IPS-18a (cell line): Measurements from ENCODE around the gene R3HDM4.
A peak's percentile ranks its signal among the peaks of the same experiment; 100 is the strongest.

Source experiments
- H3K27ac ChIP-seq: one replicate; pipeline ENCODE4 v1.5.1; 2013; ENCODE audit warnings: low read length
- H3K27me3 ChIP-seq: one replicate; pipeline ENCODE4 v1.6.1; 2013; ENCODE audit warnings: mild to moderate bottlenecking, low read length; ENCODE audit not compliant: control insufficient read depth, insufficient read depth
- H3K36me3 ChIP-seq: one replicate; pipeline ENCODE4 v1.6.1; 2013; ENCODE audit warnings: low read depth, low read length; ENCODE audit not compliant: control insufficient read depth
- H3K4me1 ChIP-seq: one replicate; pipeline ENCODE4 v1.6.1; 2013; ENCODE audit warnings: low read depth, low read length; ENCODE audit not compliant: control insufficient read depth
- H3K4me3 ChIP-seq: one replicate; pipeline ENCODE4 v1.5.1; 2013; ENCODE audit warnings: low read length
- H3K9ac ChIP-seq: one replicate; pipeline ENCODE4 v1.6.1; 2013; ENCODE audit warnings: mild to moderate bottlenecking, low read length, moderate library complexity
- H3K9me3 ChIP-seq: one replicate; pipeline ENCODE4 v1.6.1; 2013; ENCODE audit warnings: low read depth, low read length; ENCODE audit not compliant: control insufficient read depth

R3HDM4 gene

DNA sequence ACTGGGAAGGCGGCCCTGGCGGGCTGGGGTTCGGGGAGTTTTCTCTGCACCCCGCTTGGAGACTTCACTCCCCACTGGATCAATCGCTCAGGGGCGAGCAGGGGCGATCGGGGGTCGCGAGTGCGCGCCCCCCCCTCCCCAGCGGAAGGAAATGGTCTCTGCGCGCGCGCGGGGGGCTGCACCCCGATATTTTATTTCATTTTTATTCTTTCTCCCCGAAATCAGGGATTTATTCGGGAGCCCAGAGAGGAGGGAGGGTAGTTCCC lies 13.2 kb upstream of the R3HDM4 start:
- Histone ChIP-seq H3K27me3 (peaks cover 22% of the 10 kb centered on the region), H3K9ac (peak overlapping the region; percentile 71), H3K9me3 (no peaks in the 10 kb centered on the region), H3K4me3 (peak overlapping the region; percentile 74), H3K4me1 (peaks cover 4% of the 10 kb centered on the region), H3K27ac (no peak overlapping the region), H3K36me3 (peaks cover 5% of the 10 kb centered on the region)

DNA sequence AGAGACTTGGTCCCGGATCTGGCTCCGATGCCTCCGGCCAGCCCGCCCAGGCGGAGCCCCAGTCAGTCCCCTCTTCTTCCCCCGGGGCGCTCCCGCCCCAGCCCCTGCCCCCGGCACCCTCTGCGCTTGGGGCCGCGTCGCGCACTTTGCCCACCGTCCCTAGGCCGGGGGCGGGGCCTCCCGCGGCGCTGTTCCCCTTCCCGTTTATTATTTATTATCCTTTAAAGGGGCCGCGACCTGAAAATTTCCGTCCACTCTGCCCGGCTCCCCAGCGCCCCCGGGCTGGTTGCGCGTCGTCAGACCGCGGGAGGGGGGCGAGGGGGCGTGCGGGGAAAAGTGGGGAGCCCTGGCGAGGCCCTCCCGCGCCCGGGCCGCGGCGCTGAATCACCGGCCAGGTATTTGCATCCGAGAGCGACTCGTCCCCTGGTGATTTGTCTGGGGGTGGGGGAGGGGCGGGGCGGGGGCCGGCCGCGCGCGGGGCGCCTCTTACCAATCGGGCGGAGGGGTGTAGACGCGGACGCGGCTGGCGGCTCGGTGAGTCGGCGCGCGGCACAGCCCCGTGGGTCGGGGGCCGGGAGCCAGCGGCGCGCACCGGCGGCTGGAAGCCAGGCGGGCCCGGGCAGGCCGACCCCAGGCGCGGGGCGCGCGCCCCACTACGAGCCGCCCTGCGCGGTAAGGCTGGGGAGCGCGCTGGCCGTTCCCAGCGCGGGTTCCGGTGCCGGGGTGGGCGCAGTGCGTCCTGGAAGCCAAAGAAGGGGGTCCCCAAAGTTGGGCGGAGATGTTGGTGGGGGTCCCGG lies 12.7 kb upstream of the R3HDM4 start, which contains the start of gene ARID3A:
Gene ARID3A, plus strand, starts transcription at position 510 of the 797 bp plus-strand sequence. CDS start 3,494 bp downstream, outside the sequence.
- Histone ChIP-seq H3K27ac (no peak within 1 kb of the TSS), H3K36me3 (peaks cover 5% of the 10 kb centered on the region), H3K4me3 (peak within 1 kb of the TSS; percentile 74), H3K27me3 (peaks cover 27% of the 10 kb centered on the region), H3K9me3 (no peaks in the 10 kb centered on the region), H3K9ac (peak within 1 kb of the TSS; percentile 71), H3K4me1 (peaks cover 4% of the 10 kb centered on the region)

DNA sequence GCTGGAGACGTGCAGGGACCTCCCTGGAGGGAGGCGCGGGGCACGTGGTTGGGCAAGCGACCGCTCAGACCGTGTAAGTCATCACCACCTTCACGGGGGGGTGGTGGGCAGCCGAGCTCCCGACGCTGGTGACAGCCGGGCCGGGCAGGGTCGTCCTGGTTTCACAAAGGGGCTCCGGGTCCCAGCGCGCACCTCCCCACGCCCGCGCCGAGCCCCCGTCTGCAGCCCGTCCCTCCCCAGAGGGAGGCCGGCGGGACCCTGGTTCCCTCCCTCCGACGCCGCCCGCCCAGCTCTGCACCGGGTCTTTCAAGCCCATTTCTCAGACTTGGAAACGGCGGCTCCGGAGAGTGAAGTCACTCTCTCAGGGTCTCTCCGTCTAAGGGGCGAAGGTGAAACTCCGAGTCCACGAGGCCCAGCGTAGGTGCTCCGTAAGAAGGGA lies 12.1 kb upstream of the R3HDM4 start:
- Histone ChIP-seq H3K9me3 (no peaks in the 10 kb centered on the region), H3K27ac (no peak overlapping the region), H3K4me3 (peak overlapping the region; percentile 74), H3K9ac (peak overlapping the region; percentile 42), H3K27me3 (peaks cover 33% of the 10 kb centered on the region), H3K36me3 (peaks cover 4% of the 10 kb centered on the region), H3K4me1 (peaks cover 4% of the 10 kb centered on the region)

DNA sequence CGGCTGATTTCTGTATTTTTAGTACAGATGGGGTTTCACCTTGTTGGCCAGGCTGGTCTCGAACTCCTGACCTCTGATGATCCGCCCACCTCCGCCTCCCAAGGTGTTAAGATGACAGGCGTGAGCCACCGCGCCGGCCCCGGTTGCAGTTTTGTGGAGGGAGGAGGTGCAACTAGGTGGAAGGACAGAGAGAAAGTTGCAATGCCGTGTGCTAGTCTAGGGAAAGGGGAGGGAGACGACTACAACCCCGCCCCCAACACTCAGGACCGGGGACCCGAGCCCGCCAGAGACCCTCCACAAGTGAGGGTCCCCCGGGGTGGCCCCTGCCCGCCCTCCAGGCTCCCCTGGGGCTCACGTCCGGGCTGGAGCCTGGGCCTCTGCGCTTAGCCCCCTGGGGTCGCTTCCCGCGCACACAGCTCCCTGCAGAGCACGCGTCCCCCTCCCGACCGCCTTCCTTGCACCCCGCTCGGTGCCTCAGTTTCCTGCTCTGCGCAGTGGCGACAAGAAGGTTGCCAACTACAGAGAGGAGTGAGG lies 11.6 kb upstream of the R3HDM4 start:
- Histone ChIP-seq H3K36me3 (no peaks in the 10 kb centered on the region), H3K4me1 (peaks cover 4% of the 10 kb centered on the region), H3K27me3 (peaks cover 38% of the 10 kb centered on the region), H3K9ac (peak overlapping the region; percentile 42), H3K4me3 (peak overlapping the region; percentile 74), H3K27ac (no peak overlapping the region), H3K9me3 (no peaks in the 10 kb centered on the region)

DNA sequence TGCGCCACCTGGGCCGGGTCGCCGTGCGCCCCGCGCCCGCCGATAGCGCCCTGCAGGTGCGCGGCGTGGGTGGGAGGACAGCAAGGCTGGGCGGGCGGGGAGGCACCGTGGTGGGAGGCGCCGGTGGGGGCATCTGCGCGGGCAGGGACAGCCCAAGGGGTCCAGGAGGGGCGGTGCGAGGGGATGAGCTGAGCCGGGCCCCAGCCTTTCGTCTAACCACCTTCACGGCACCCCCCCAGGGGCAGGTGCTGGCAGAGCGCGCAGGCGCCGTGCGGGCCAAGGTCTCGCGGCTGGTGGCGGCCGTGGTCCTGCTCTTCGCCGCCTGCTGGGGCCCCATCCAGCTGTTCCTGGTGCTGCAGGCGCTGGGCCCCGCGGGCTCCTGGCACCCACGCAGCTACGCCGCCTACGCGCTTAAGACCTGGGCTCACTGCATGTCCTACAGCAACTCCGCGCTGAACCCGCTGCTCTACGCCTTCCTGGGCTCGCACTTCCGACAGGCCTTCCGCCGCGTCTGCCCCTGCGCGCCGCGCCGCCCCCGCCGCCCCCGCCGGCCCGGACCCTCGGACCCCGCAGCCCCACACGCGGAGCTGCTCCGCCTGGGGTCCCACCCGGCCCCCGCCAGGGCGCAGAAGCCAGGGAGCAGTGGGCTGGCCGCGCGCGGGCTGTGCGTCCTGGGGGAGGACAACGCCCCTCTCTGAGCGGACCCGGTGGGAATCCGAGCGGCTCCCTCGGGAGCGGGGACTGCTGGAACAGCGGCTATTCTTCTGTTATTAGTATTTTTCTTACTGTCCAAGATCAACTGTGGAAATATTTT lies 7.2 kb upstream of the R3HDM4 start:
- Histone ChIP-seq H3K4me1 (no peaks in the 10 kb centered on the region), H3K27me3 (peaks cover 78% of the 10 kb centered on the region), H3K9me3 (no peaks in the 10 kb centered on the region), H3K4me3 (peak overlapping the region; percentile 9), H3K9ac (no peak overlapping the region), H3K27ac (no peak overlapping the region), H3K36me3 (no peaks in the 10 kb centered on the region)

DNA sequence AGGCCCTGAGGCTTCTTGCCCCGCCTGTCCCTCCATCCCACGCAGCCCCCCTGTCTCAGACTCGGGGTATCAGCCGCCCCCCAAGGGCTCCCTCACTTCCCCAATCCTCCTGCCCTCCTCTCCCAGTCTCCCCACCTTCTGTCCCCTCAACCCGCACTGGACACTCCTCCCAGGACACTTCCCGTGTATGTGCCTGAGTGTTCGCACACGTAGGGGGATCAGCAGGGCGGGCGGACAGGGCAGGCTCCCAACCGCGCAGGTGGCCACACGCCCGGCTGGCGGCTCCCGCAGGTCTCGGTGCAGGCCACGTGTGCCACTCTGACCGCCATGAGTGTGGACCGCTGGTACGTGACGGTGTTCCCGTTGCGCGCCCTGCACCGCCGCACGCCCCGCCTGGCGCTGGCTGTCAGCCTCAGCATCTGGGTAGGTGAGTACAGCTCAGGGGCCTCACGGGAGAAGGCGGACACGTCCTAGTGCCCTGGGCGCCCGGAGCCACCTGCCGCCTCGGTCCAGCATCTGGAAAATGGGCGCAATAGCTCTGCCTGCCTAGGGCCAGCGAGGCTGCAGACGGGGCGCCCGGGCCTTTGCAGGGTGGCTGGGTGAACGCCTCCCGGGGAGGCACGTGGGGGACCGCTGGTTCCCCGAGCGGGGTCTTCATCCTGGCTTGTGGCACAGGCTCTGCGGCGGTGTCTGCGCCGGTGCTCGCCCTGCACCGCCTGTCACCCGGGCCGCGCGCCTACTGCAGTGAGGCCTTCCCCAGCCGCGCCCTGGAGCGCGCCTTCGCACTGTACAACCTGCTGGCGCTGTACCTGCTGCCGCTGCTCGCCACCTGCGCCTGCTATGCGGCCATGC lies 6.4 kb upstream of the R3HDM4 start:
- no peak overlapping the region for H3K9ac ChIP-seq
- no peaks in the 10 kb centered on the region for H3K36me3 ChIP-seq
- H3K27me3 ChIP-seq = peaks cover 82% of the 10 kb centered on the region
- no peaks in the 10 kb centered on the region for H3K4me1 ChIP-seq
- H3K27ac ChIP-seq = no peak overlapping the region
- no peaks in the 10 kb centered on the region for H3K9me3 ChIP-seq
- H3K4me3 ChIP-seq = no peak overlapping the region

DNA sequence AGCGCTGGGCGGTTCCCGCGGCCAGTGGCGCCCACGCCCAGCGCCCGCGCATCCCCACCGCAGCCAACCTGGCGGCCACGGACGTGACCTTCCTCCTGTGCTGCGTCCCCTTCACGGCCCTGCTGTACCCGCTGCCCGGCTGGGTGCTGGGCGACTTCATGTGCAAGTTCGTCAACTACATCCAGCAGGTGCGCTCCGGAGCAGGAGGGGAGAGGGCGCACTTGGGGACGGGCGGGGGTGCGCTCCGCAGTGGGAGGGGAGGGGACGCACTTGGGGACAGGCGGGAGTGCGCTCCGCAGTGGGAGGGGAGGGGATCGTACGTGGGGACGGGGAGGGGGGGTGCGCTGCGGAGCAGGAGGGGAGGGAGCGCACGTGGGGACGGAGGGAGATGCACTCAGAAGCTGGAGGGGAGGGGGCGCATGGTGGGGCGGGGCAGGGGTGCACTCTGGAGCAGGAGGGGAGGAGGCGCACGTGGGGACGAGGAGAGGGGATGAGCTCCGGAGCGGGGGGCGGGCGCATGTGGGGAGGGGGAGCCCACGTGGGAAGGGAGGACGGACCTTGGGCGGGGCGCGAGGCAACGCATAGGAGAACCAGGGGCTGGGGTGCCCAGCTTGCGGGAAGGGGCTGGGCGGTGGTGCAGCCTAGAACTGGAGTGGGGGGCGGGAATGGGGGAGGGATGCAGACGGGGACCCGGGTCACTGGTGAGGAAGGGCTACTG lies 5.6 kb upstream of the R3HDM4 start:
- Histone ChIP-seq H3K4me1 (no peaks in the 10 kb centered on the region), H3K27me3 (peaks cover 77% of the 10 kb centered on the region), H3K36me3 (no peaks in the 10 kb centered on the region), H3K9me3 (no peaks in the 10 kb centered on the region), H3K4me3 (peak overlapping the region; percentile 60), H3K27ac (no peak overlapping the region), H3K9ac (no peak overlapping the region)

DNA sequence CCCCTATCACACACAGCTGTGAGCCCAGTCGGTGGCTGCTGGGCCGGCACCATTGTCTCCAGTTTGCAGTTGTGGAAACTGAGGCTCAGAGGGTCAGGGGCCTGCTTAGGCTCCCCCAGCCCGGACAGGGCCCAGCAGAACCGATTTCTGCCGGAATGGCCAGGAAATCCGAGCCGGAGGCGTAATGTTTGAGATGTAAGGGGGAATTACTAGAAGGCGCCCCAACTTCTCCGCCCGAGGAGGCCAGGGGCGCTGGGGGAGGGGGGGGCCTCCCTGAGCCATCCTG lies 5.1 kb upstream of the R3HDM4 start:
- H3K27me3 ChIP-seq = peaks cover 80% of the 10 kb centered on the region
- H3K4me1 ChIP-seq = no peaks in the 10 kb centered on the region
- peak overlapping the region; percentile 60 for H3K4me3 ChIP-seq
- H3K27ac ChIP-seq = no peak overlapping the region
- H3K36me3 ChIP-seq = no peaks in the 10 kb centered on the region
- no peak overlapping the region for H3K9ac ChIP-seq
- H3K9me3 ChIP-seq = no peaks in the 10 kb centered on the region

DNA sequence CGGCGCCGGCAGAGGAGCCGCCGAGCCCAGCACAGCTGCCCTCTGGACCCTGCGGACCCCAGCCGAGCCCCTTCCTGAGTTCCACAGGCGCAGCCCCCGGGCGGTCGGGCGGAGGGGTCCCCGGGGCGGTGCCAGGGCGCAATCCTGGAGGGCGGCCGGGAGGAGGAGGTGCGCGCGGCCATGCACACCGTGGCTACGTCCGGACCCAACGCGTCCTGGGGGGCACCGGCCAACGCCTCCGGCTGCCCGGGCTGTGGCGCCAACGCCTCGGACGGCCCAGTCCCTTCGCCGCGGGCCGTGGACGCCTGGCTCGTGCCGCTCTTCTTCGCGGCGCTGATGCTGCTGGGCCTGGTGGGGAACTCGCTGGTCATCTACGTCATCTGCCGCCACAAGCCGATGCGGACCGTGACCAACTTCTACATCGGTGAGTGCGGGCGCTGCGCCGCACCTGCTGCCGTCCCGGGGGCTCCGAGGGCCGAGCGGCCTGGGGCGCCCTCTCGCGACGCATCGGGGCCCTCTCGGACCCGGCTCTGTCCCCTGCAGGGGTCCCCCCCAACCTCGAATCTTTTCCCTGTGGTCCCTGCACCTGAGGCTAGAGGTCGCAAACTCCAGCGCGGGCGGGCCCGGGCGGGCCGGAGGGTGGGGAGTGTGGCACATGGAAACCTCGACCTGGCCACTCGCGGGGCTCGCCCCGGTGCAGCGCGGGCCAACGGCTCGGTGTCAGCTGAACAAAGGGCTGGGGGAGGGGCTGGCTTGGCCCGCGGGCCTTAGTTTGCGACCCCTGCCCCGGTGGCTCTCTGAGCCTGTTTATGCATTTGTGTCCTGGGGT lies 4.5 kb upstream of the R3HDM4 start, which contains the start of gene KISS1R:
Gene KISS1R, plus strand, starts transcription at position 11 of the 829 bp plus-strand sequence. Its CDS starts 170 bp downstream, at position 181.
- Histone ChIP-seq H3K4me1 (no peaks in the 10 kb centered on the region), H3K9ac (no peak within 1 kb of the TSS), H3K9me3 (no peaks in the 10 kb centered on the region), H3K4me3 (peak within 1 kb of the TSS; percentile 60), H3K27ac (no peak within 1 kb of the TSS), H3K36me3 (no peaks in the 10 kb centered on the region), H3K27me3 (peaks cover 80% of the 10 kb centered on the region)

DNA sequence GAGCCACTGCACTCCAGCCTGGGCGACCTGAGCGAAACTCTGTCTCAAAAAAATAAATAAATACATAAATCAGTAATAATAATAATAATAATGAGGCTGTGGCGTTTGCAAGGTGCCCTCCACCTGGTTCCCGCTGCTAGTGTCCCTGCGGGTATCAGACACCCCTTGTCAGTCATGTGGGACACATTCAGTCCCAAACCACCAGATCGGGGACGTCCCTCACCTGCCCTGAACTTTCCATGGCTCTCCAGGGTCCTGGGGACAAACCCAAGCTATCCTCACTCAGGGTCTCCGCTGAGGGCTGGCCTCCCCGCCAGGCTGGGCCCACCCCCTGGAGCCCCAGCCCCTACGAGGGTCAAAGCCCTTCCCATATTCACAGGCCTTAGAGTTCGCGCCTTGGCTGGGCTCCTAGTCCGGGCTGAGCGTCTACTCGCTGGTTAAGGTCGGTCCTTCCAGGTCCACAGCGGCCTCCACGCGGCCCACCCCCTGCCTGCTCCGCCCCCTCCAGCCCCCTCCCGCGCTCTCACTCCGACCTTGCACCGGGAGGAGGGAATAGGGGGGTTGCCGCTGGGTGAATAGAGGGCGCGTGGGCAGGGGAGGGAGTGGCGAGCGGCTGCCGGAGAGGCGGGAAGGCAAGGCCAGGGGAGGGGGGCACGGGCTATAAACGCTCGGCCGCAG lies 3.8 kb upstream of the R3HDM4 start:
- Histone ChIP-seq H3K4me1 (no peaks in the 10 kb centered on the region), H3K9ac (no peak overlapping the region), H3K9me3 (no peaks in the 10 kb centered on the region), H3K4me3 (peak overlapping the region; percentile 60), H3K27me3 (peaks cover 72% of the 10 kb centered on the region), H3K36me3 (no peaks in the 10 kb centered on the region), H3K27ac (no peak overlapping the region)
